HepG2 (cell line): ENCODE data around the gene FAAP100. TPM values are rescaled to one million over a fixed set of nuclear protein-coding genes. Genes with fewer than 3 reads are reported as not detected.

Source experiments
- CCDC6 ChIP-seq: sonication (generic); formaldehyde crosslinking; IDR thresholded peaks from 2 replicates; pipeline ENCODE4 v1.8.1; 2022; ENCODE audit warnings: mild to moderate bottlenecking, missing genetic modification reagents, moderate library complexity
- CHD2 ChIP-seq: IDR thresholded peaks from 2 replicates; pipeline ENCODE4 v1.6.1; 2011; ENCODE audit warnings: low read depth, low read length, improper control_type of control experiment
- CHD4 ChIP-seq: fragments of 200-600 bp; sonication (generic); IDR thresholded peaks from 2 replicates; pipeline ENCODE4 v1.7.0; 2017; ENCODE audit warnings: mild to moderate bottlenecking, low read length, borderline replicate concordance
- ESRRA ChIP-seq: sonication (generic); formaldehyde crosslinking; IDR thresholded peaks from 2 replicates; pipeline ENCODE4 v1.5.1; 2020; ENCODE audit warnings: mild to moderate bottlenecking, low read depth, missing genetic modification reagents
- KLF16 ChIP-seq, 2 experiments: sonication (generic) in 1 of 2; formaldehyde crosslinking in 1 of 2; IDR thresholded peaks; 2 replicates each; pipeline versions ENCODE4 v1.6.1 to v1.8.0; 2016 to 2023; ENCODE audit warnings: missing genetic modification reagents in 2 of 2, missing compliant biosample characterization in 1 of 2
- KLF9 ChIP-seq: IDR thresholded peaks from 2 replicates; pipeline ENCODE4 v1.6.1; 2016; ENCODE audit warnings: low read depth
- NR2F6 ChIP-seq, 2 experiments: IDR thresholded peaks; 2 replicates each; pipeline ENCODE4 v1.6.1; 2016; ENCODE audit warnings: antibody characterized with exemption in 1 of 2, mild to moderate bottlenecking in 1 of 2
- POLR2G ChIP-seq: fragments of 200-400 bp; formaldehyde crosslinking; IDR thresholded peaks from 2 replicates; pipeline ENCODE4 v1.6.1; 2018; ENCODE audit warnings: mild to moderate bottlenecking, low read depth, low read length, moderate library complexity
- RBM22 ChIP-seq: fragments of 200-400 bp; formaldehyde crosslinking; optimal IDR thresholded peaks from 2 replicates; pipeline ENCODE3; 2017; ENCODE audit warnings: mild to moderate bottlenecking, low read length, moderate library complexity
- RFXAP ChIP-seq: sonication (generic); formaldehyde crosslinking; IDR thresholded peaks from 2 replicates; pipeline ENCODE4 v1.4.0; 2020; ENCODE audit warnings: missing genetic modification reagents, borderline replicate concordance
- YEATS4 ChIP-seq: sonication (generic); formaldehyde crosslinking; IDR thresholded peaks from 2 replicates; pipeline ENCODE4 v1.4.0; 2020; ENCODE audit warnings: missing genetic modification reagents, borderline replicate concordance
- ZBTB3 ChIP-seq: sonication (generic); formaldehyde crosslinking; IDR thresholded peaks from 2 replicates; pipeline ENCODE4 v1.4.0; 2020; ENCODE audit warnings: low read depth, mild to moderate bottlenecking, moderate library complexity, missing genetic modification reagents, borderline replicate concordance
- ZNF138 ChIP-seq: sonication (generic); formaldehyde crosslinking; IDR thresholded peaks from 2 replicates; pipeline ENCODE4 v1.5.0; 2020; ENCODE audit warnings: mild to moderate bottlenecking, low read depth, missing genetic modification reagents
- ZNF335 ChIP-seq: sonication (generic); formaldehyde crosslinking; IDR thresholded peaks from 2 replicates; pipeline ENCODE4 v1.4.0; 2020; ENCODE audit warnings: missing genetic modification reagents
- ZNF350 ChIP-seq: sonication (generic); formaldehyde crosslinking; IDR thresholded peaks from 2 replicates; pipeline ENCODE4 v1.4.0; 2020; ENCODE audit warnings: mild to moderate bottlenecking, low read depth, missing genetic modification reagents, borderline replicate concordance
- ZNF468 ChIP-seq: sonication (generic); formaldehyde crosslinking; IDR thresholded peaks from 2 replicates; pipeline ENCODE4 v1.8.0; 2022; ENCODE audit warnings: mild to moderate bottlenecking, moderate library complexity, missing genetic modification reagents
- ZNF550 ChIP-seq: sonication (generic); formaldehyde crosslinking; IDR thresholded peaks from 2 replicates; pipeline ENCODE4 v1.4.0; 2020; ENCODE audit warnings: mild to moderate bottlenecking, missing genetic modification reagents, borderline replicate concordance
- ZNF720 ChIP-seq: sonication (generic); formaldehyde crosslinking; IDR thresholded peaks from 2 replicates; pipeline ENCODE4 v1.4.0; 2020; ENCODE audit warnings: missing genetic modification reagents
- ZNF775 ChIP-seq: sonication (generic); formaldehyde crosslinking; IDR thresholded peaks from 2 replicates; pipeline ENCODE4 v1.4.0; 2020; ENCODE audit warnings: missing genetic modification reagents, mild to moderate bottlenecking, moderate library complexity, borderline replicate concordance
- polyA plus RNA-seq, 8 experiments: library from polyadenylated mRNA; depleted of rRNA in 3 of 8; stranded (reverse) in 7 of 8; unstranded in 1 of 8; fragments of >200 nt; fragmentation: Illumina TruSeq in 4 of 8; extraction: Trizol in 4 of 8; gene quantifications; 2 replicates each; pipeline versions ENCODE4 v1.2.1 to v1.2.3, GENCODE V29; 2011 to 2016; ENCODE audit warnings: low read depth in 4 of 8, missing spikeins in 1 of 8, mixed read lengths in 1 of 8; ENCODE audit not compliant: insufficient read depth in 1 of 8
- total RNA-seq, 5 experiments: library from RNA; depleted of rRNA; stranded (reverse); fragments of >200 nt; fragmentation: Illumina TruSeq; extraction: Trizol; gene quantifications; 2 replicates each; pipeline ENCODE4 v1.2.3, GENCODE V29; 2016; ENCODE audit warnings: low read depth in 1 of 5
- TF ChIP-seq, protein P1 (sequence below): sonication (generic); formaldehyde crosslinking; IDR thresholded peaks from 2 replicates; pipeline ENCODE4 v1.8.0; 2022; ENCODE audit warnings: mild to moderate bottlenecking, missing genetic modification reagents, moderate library complexity
- TF ChIP-seq, protein P2 (sequence below): sonication (generic); formaldehyde crosslinking; IDR thresholded peaks from 2 replicates; pipeline ENCODE4 v1.4.0; 2020; ENCODE audit warnings: missing genetic modification reagents
- TF ChIP-seq, protein P3 (sequence below): sonication (generic); formaldehyde crosslinking; IDR thresholded peaks from 2 replicates; pipeline ENCODE4 v1.4.0; 2020; ENCODE audit warnings: missing genetic modification reagents, borderline replicate concordance
- TF ChIP-seq, protein P4 (sequence below): sonication (generic); formaldehyde crosslinking; IDR thresholded peaks from 2 replicates; pipeline ENCODE4 v1.4.0; 2020; ENCODE audit warnings: missing genetic modification reagents

The FAAP100 gene
- total and polyA plus RNA-seq, 2 of the 13 experiments (the other 11 are each of a cell fraction or from before 2014, with no cell fraction given), result 7.6 to 20.8 TPM

DNA sequence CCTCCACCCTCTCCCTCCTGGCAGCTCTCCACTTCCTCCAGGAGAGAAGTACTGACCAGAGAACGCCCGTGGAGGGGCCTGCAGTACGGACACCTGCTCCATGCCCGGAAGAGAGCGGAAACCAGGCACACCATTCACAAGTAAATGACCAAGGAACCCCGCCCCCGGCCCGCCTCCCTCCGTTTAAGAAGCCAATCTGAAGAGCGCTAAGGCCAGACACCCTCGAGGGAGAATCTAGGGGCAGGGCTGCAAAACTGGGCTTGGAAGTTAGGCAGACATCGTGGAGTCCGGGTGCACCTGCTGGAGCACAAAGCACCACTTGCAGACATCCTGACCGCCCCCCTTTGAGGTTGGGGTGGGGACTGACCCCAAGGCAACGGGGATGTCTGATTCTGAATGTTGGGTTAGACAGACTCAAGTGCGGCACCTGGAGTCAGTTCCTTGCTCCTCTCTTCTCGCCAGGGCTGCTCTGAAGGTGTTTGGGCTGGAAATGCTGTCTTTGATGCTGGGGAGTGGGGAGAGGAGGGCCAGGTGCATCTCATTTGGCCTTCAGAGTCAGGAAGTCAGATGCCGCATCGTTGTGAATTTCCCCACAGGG is 964 bp upstream of the FAAP100 start (continued):
- TF ChIP-seq KLF16 (CRISPR knock-in tag; IDR thresholded peaks at IDR 0.05) (no peak), YEATS4 (CRISPR knock-in tag) (no peak), ESRRA (CRISPR knock-in tag) (no peak), ZNF720 (CRISPR knock-in tag) (no peak), ZNF138 (CRISPR knock-in tag) (no peak), KLF9 (CRISPR knock-in tag) (no peak; the same call in 1 of the 2 replicates), CHD2 (no peak), ZNF350 (CRISPR knock-in tag) (no peak), ZNF468 (CRISPR knock-in tag) (no peak), CCDC6 (CRISPR knock-in tag) (no peak), CHD4 (no peak), NR2F6 (IDR thresholded peaks at IDR 0.05) (no peak), NR2F6 (CRISPR knock-in tag; IDR thresholded peaks at IDR 0.05) (no peak), POLR2G (peak; percentile 43; the same call in 1 of the 2 replicates), ZNF335 (CRISPR knock-in tag) (peak; percentile 59; the same call in 1 of the 2 replicates), RBM22 (no peak), ZBTB3 (CRISPR knock-in tag) (no peak), RFXAP (CRISPR knock-in tag) (no peak), ZNF775 (no peak), ZNF550 (no peak)
- TF ChIP-seq, protein P1, sequence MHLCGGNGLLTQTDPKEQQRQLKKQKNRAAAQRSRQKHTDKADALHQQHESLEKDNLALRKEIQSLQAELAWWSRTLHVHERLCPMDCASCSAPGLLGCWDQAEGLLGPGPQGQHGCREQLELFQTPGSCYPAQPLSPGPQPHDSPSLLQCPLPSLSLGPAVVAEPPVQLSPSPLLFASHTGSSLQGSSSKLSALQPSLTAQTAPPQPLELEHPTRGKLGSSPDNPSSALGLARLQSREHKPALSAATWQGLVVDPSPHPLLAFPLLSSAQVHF (CRISPR knock-in tag), result no peak
- TF ChIP-seq, protein P2, sequence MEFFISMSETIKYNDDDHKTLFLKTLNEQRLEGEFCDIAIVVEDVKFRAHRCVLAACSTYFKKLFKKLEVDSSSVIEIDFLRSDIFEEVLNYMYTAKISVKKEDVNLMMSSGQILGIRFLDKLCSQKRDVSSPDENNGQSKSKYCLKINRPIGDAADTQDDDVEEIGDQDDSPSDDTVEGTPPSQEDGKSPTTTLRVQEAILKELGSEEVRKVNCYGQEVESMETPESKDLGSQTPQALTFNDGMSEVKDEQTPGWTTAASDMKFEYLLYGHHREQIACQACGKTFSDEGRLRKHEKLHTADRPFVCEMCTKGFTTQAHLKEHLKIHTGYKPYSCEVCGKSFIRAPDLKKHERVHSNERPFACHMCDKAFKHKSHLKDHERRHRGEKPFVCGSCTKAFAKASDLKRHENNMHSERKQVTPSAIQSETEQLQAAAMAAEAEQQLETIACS (CRISPR knock-in tag), result no peak
- TF ChIP-seq, protein P3, sequence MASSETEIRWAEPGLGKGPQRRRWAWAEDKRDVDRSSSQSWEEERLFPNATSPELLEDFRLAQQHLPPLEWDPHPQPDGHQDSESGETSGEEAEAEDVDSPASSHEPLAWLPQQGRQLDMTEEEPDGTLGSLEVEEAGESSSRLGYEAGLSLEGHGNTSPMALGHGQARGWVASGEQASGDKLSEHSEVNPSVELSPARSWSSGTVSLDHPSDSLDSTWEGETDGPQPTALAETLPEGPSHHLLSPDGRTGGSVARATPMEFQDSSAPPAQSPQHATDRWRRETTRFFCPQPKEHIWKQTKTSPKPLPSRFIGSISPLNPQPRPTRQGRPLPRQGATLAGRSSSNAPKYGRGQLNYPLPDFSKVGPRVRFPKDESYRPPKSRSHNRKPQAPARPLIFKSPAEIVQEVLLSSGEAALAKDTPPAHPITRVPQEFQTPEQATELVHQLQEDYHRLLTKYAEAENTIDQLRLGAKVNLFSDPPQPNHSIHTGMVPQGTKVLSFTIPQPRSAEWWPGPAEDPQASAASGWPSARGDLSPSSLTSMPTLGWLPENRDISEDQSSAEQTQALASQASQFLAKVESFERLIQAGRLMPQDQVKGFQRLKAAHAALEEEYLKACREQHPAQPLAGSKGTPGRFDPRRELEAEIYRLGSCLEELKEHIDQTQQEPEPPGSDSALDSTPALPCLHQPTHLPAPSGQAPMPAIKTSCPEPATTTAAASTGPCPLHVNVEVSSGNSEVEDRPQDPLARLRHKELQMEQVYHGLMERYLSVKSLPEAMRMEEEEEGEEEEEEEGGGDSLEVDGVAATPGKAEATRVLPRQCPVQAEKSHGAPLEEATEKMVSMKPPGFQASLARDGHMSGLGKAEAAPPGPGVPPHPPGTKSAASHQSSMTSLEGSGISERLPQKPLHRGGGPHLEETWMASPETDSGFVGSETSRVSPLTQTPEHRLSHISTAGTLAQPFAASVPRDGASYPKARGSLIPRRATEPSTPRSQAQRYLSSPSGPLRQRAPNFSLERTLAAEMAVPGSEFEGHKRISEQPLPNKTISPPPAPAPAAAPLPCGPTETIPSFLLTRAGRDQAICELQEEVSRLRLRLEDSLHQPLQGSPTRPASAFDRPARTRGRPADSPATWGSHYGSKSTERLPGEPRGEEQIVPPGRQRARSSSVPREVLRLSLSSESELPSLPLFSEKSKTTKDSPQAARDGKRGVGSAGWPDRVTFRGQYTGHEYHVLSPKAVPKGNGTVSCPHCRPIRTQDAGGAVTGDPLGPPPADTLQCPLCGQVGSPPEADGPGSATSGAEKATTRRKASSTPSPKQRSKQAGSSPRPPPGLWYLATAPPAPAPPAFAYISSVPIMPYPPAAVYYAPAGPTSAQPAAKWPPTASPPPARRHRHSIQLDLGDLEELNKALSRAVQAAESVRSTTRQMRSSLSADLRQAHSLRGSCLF, result no peak
- TF ChIP-seq, protein P4, sequence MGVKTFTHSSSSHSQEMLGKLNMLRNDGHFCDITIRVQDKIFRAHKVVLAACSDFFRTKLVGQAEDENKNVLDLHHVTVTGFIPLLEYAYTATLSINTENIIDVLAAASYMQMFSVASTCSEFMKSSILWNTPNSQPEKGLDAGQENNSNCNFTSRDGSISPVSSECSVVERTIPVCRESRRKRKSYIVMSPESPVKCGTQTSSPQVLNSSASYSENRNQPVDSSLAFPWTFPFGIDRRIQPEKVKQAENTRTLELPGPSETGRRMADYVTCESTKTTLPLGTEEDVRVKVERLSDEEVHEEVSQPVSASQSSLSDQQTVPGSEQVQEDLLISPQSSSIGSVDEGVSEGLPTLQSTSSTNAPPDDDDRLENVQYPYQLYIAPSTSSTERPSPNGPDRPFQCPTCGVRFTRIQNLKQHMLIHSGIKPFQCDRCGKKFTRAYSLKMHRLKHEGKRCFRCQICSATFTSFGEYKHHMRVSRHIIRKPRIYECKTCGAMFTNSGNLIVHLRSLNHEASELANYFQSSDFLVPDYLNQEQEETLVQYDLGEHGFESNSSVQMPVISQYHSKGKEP (CRISPR knock-in tag), result no peak
